Ureter (tissue), 1 donor: ENCODE results near the gene MSI2. TPM values are rescaled to one million over a fixed set of nuclear protein-coding genes. Genes with fewer than 3 reads are reported as not detected.

Experiments used
- DNase-seq: peaks from one replicate; pipeline ENCODE4 v3.0.0-alpha.2; 2020; ENCODE audit warnings: low spot score
- total RNA-seq: library from RNA; stranded (reverse); gene quantifications from one replicate; pipeline ENCODE4 v1.2.4, GENCODE V29; 2023
- donor health status: DM: yes; HTN: yes; CAD: no.

MSI2 gene
- total RNA-seq, 1 donor from 2014 or later = 230 TPM

GRCh38 chr17:57595947-57596695 is 339.8 kb downstream of the MSI2 start:
- no peak for DNase-seq

GRCh38 chr17:57597101-57597500 is 340.8 kb downstream of the MSI2 start:
- no peak for DNase-seq

- peak; percentile 62 for DNase-seq
These were observed 341.5 kb downstream of the MSI2 start for GRCh38 chr17:57597531-57598453.

GRCh38 chr17:57599271-57600045 is 343.1 kb downstream of the MSI2 start:
- DNase-seq = no peak

- DNase-seq = no peak
These were observed 343.8 kb downstream of the MSI2 start for GRCh38 chr17:57600074-57600473.

GRCh38 chr17:57601143-57601735 is 344.9 kb downstream of the MSI2 start:
- DNase-seq = no peak

- DNase-seq = no peak
These were observed 346.6 kb downstream of the MSI2 start for GRCh38 chr17:57602896-57603295.

GRCh38 chr17:57603546-57603945 is 347.2 kb downstream of the MSI2 start:
- no peak for DNase-seq

- no peak for DNase-seq
These were observed 347.7 kb downstream of the MSI2 start for GRCh38 chr17:57603978-57604377.

- peak; percentile 71 for DNase-seq
These were observed 348.7 kb downstream of the MSI2 start for GRCh38 chr17:57604771-57605674.

- no peak for DNase-seq
These were observed 349.4 kb downstream of the MSI2 start for GRCh38 chr17:57605675-57606105.

GRCh38 chr17:57606111-57606875 is 350.0 kb downstream of the MSI2 start:
- no peak for DNase-seq

- DNase-seq = no peak
These were observed 351.3 kb downstream of the MSI2 start for GRCh38 chr17:57607553-57608120.

GRCh38 chr17:57608369-57609124 is 352.2 kb downstream of the MSI2 start:
- DNase-seq = no peak

GRCh38 chr17:57609125-57609877 is 353.0 kb downstream of the MSI2 start:
- no peak for DNase-seq

GRCh38 chr17:57609878-57610270 is 353.6 kb downstream of the MSI2 start:
- DNase-seq = no peak

- DNase-seq = no peak
These were observed 356.1 kb downstream of the MSI2 start for GRCh38 chr17:57612202-57613071.
